OCI-LY7 (cell line): ENCODE results near the gene DAB1.

Experiments
- EZH2phosphoT487 ChIP-seq: fragments of 200-600 bp; sonication (generic); IDR thresholded peaks from 2 replicates; pipeline ENCODE4 v1.6.1; 2018; ENCODE audit warnings: low read depth, borderline replicate concordance, mild to moderate bottlenecking, mixed run types, antibody characterized with exemption, low read length, moderate library complexity, mixed read lengths
- TF ChIP-seq, protein P1 (sequence below): fragments of 200-600 bp; sonication (generic); conservative IDR thresholded peaks from 2 replicates; pipeline ENCODE4 v1.5.1; 2014; ENCODE audit warnings: mild to moderate bottlenecking, antibody characterized with exemption, low read length, moderate library complexity, mixed read lengths

DNA sequence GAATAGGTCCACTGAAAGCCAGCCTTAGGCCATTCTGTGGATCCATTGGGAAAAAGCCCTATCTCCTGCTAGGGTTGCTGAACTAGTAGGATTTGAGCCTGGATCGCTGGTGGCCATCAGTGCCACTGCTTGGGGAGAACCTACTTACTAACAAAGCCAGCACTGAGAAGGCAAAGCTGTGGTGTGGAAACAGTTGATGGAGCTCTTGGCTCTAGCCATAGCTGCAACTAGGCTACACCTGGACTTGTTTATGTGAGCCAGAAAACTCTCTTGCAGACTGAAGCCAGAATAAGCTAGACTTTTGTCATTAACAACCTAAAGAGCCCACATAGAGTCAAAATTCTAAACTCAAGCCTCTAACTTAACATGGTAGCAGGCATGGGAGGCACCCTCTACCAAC lies 20.7 kb downstream of the DAB1 start:
- TF ChIP-seq, protein P1, sequence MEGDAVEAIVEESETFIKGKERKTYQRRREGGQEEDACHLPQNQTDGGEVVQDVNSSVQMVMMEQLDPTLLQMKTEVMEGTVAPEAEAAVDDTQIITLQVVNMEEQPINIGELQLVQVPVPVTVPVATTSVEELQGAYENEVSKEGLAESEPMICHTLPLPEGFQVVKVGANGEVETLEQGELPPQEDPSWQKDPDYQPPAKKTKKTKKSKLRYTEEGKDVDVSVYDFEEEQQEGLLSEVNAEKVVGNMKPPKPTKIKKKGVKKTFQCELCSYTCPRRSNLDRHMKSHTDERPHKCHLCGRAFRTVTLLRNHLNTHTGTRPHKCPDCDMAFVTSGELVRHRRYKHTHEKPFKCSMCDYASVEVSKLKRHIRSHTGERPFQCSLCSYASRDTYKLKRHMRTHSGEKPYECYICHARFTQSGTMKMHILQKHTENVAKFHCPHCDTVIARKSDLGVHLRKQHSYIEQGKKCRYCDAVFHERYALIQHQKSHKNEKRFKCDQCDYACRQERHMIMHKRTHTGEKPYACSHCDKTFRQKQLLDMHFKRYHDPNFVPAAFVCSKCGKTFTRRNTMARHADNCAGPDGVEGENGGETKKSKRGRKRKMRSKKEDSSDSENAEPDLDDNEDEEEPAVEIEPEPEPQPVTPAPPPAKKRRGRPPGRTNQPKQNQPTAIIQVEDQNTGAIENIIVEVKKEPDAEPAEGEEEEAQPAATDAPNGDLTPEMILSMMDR = no peak
- TF ChIP-seq EZH2phosphoT487 = no peak
